HEK293 (cell line): ENCODE results near the gene FYB2.

ENCODE experiments used
- CTCF ChIA-PET: fragments of 350-600 bp; formaldehyde crosslinking; extraction: SDS; loops from one replicate; lab custom pipeline; 2021; ENCODE audit warnings: antibody characterized with exemption; lab: Yijun Ruan, JAX
- POLR2A ChIA-PET: fragments of 300-600 bp; formaldehyde crosslinking; extraction: SDS; loops from one replicate; lab custom pipeline; 2020; ENCODE audit warnings: antibody characterized with exemption, inconsistent platforms; lab: Yijun Ruan, JAX
- H3K27ac ChIP-seq: fragments of 200-500 bp; sonication (Bioruptor generic); 2 replicates; pipeline ENCODE4 v1.5.1; 2014; ENCODE audit warnings: low read depth, low read length, control low read depth, inconsistent platforms; ENCODE audit errors: extremely low read depth
- H3K36me3 ChIP-seq, 2 experiments: fragments of 200-500 bp in 1 of 2; sonication (Bioruptor generic) in 1 of 2; 1 replicate in 1 of 2; 2 replicates in 1 of 2; pipeline ENCODE4 v1.5.1; 2014 to 2017; ENCODE audit warnings: inconsistent platforms in 2 of 2, low read length in 2 of 2; ENCODE audit not compliant: control insufficient read depth in 2 of 2, insufficient read depth in 1 of 2
- H3K4me1 ChIP-seq: fragments of 200-500 bp; sonication (Bioruptor generic); 2 replicates; pipeline ENCODE4 v1.5.1; 2014; ENCODE audit warnings: mild to moderate bottlenecking, low read length, inconsistent platforms; ENCODE audit not compliant: control insufficient read depth, insufficient read depth
- H3K4me3 ChIP-seq: 2 replicates; pipeline ENCODE4 v1.5.1; 2011; ENCODE audit warnings: low read depth, mild to moderate bottlenecking, control low read depth, low read length, moderate library complexity
- H3K9me3 ChIP-seq: fragments of 200-500 bp; sonication (Bioruptor generic); 2 replicates; pipeline ENCODE4 v1.5.1; 2014; ENCODE audit warnings: low read depth, low read length, inconsistent platforms; ENCODE audit not compliant: control insufficient read depth, insufficient read depth
- FEZF1 ChIP-seq: fragments of 450-650 bp; formaldehyde crosslinking; IDR thresholded peaks from 2 replicates; pipeline ENCODE4 v1.5.1; 2016; ENCODE audit warnings: missing biosample characterization, missing genetic modification characterization
- MZF1 ChIP-seq: fragments of 450-650 bp; formaldehyde crosslinking; IDR thresholded peaks from 2 replicates; pipeline ENCODE4 v1.5.1; 2017; ENCODE audit warnings: missing biosample characterization, missing genetic modification characterization, borderline replicate concordance
- REST ChIP-seq: fragments of 450-650 bp; formaldehyde crosslinking; IDR thresholded peaks from 2 replicates; pipeline ENCODE4 v1.5.1; 2016; ENCODE audit warnings: missing biosample characterization, missing genetic modification characterization
- SALL2 ChIP-seq: fragments of 450-650 bp; formaldehyde crosslinking; IDR thresholded peaks from 2 replicates; pipeline ENCODE4 v1.5.0; 2017; ENCODE audit warnings: missing biosample characterization, mild to moderate bottlenecking, missing genetic modification characterization, borderline replicate concordance
- SP3 ChIP-seq: fragments of 450-650 bp; formaldehyde crosslinking; IDR thresholded peaks from 2 replicates; pipeline ENCODE4 v1.5.1; 2016; ENCODE audit warnings: missing biosample characterization, missing genetic modification characterization
- ZBTB6 ChIP-seq: fragments of 450-650 bp; formaldehyde crosslinking; IDR thresholded peaks from 2 replicates; pipeline ENCODE4 v1.5.1; 2017; ENCODE audit warnings: missing biosample characterization, missing genetic modification characterization
- ZFP3 ChIP-seq: fragments of 450-650 bp; formaldehyde crosslinking; IDR thresholded peaks from 2 replicates; pipeline ENCODE4 v1.5.1; 2016; ENCODE audit warnings: low read depth, missing biosample characterization, missing genetic modification characterization
- ZNF133 ChIP-seq: fragments of 450-650 bp; formaldehyde crosslinking; IDR thresholded peaks from 2 replicates; pipeline ENCODE4 v1.5.1; 2016; ENCODE audit warnings: missing biosample characterization, missing genetic modification characterization
- ZNF184 ChIP-seq: fragments of 450-650 bp; IDR thresholded peaks from 2 replicates; pipeline ENCODE4 v1.5.1; 2018; ENCODE audit warnings: missing biosample characterization, mild to moderate bottlenecking, missing genetic modification characterization
- ZNF266 ChIP-seq: fragments of 450-650 bp; formaldehyde crosslinking; IDR thresholded peaks from 2 replicates; pipeline ENCODE4 v1.5.1; 2016; ENCODE audit warnings: missing biosample characterization, missing genetic modification characterization, low read depth
- ZNF341 ChIP-seq: fragments of 450-650 bp; formaldehyde crosslinking; IDR thresholded peaks from 2 replicates; pipeline ENCODE4; 2016; ENCODE audit warnings: low read depth, missing biosample characterization, missing genetic modification characterization
- ZNF354C ChIP-seq: fragments of 450-650 bp; formaldehyde crosslinking; IDR thresholded peaks from 2 replicates; pipeline ENCODE4 v1.5.1; 2016; ENCODE audit warnings: missing biosample characterization, missing genetic modification characterization, low read depth, borderline replicate concordance
- ZNF521 ChIP-seq: fragments of 450-650 bp; formaldehyde crosslinking; IDR thresholded peaks from 2 replicates; pipeline ENCODE4 v1.5.1; 2017; ENCODE audit warnings: missing biosample characterization, mild to moderate bottlenecking, missing genetic modification characterization
- ZNF624 ChIP-seq: fragments of 450-650 bp; formaldehyde crosslinking; IDR thresholded peaks from 2 replicates; pipeline ENCODE4 v1.5.1; 2017; ENCODE audit warnings: missing biosample characterization, missing genetic modification characterization
- ZNF664 ChIP-seq: fragments of 450-650 bp; formaldehyde crosslinking; IDR thresholded peaks from 2 replicates; pipeline ENCODE4 v1.5.1; 2016; ENCODE audit warnings: missing biosample characterization, missing genetic modification characterization
- ZNF707 ChIP-seq: fragments of 450-650 bp; formaldehyde crosslinking; IDR thresholded peaks from 2 replicates; pipeline ENCODE4 v1.5.1; 2016; ENCODE audit warnings: missing biosample characterization, missing genetic modification characterization
- ZNF785 ChIP-seq: fragments of 450-650 bp; formaldehyde crosslinking; IDR thresholded peaks from 2 replicates; pipeline ENCODE4 v1.5.1; 2016; ENCODE audit warnings: missing biosample characterization, missing genetic modification characterization
- ZSCAN18 ChIP-seq: fragments of 450-650 bp; formaldehyde crosslinking; IDR thresholded peaks from 2 replicates; pipeline ENCODE4 v1.5.1; 2016; ENCODE audit warnings: missing biosample characterization, missing genetic modification characterization
- ZSCAN23 ChIP-seq: fragments of 450-650 bp; formaldehyde crosslinking; IDR thresholded peaks from 2 replicates; pipeline ENCODE4 v1.5.1; 2016; ENCODE audit warnings: missing biosample characterization, missing genetic modification characterization
- TF ChIP-seq, protein P1 (sequence below): fragments of 450-650 bp; formaldehyde crosslinking; IDR thresholded peaks from 2 replicates; pipeline ENCODE4 v1.5.1; 2016; ENCODE audit warnings: missing biosample characterization, missing genetic modification characterization
- TF ChIP-seq, protein P2 (sequence below): fragments of 450-650 bp; formaldehyde crosslinking; optimal IDR thresholded peaks from 2 replicates; pipeline ENCODE3; 2016; ENCODE audit warnings: missing biosample characterization, mild to moderate bottlenecking, missing genetic modification characterization
- TF ChIP-seq, protein P3 (sequence below): fragments of 450-650 bp; formaldehyde crosslinking; IDR thresholded peaks from 2 replicates; pipeline ENCODE4 v1.5.1; 2016; ENCODE audit warnings: missing biosample characterization, missing genetic modification characterization

The FYB2 gene

DNA sequence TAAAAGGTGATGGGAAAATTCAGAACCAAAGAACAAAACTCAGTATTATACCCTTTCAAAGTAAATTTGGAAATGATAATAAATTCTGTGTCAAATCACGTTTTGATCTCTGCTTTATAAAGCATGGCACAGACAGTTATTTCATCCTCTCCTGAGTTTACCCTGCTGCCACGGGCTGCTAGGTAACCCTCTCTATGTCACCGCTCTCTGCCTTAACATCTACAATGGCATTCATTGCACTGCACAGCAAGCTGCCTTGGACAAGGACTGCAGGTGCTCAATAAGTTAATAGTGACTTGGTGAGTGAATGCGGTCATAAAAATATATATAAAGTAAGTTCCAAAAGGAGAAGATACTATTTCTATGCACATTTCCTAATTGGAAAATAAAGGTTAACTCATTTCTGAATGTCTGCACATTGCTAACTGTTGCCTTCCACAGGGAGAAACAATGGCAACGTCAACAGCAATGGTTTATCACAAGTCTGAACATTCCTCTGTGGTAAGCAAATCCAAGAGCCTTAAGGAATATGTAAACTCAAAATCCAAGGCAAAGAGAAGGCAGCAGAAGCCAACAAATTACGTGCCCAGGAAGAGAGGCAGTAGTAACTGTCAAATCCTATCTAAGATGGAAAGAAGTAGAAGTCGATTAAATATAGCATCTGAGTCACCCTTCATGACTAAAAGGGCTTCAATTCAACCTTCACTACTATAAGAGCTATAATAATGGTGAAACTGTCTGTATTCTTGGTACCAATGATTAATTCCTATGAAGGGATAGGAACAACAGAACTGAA lies 19.4 kb downstream of the FYB2 start (continued):
- TF ChIP-seq, protein P1, sequence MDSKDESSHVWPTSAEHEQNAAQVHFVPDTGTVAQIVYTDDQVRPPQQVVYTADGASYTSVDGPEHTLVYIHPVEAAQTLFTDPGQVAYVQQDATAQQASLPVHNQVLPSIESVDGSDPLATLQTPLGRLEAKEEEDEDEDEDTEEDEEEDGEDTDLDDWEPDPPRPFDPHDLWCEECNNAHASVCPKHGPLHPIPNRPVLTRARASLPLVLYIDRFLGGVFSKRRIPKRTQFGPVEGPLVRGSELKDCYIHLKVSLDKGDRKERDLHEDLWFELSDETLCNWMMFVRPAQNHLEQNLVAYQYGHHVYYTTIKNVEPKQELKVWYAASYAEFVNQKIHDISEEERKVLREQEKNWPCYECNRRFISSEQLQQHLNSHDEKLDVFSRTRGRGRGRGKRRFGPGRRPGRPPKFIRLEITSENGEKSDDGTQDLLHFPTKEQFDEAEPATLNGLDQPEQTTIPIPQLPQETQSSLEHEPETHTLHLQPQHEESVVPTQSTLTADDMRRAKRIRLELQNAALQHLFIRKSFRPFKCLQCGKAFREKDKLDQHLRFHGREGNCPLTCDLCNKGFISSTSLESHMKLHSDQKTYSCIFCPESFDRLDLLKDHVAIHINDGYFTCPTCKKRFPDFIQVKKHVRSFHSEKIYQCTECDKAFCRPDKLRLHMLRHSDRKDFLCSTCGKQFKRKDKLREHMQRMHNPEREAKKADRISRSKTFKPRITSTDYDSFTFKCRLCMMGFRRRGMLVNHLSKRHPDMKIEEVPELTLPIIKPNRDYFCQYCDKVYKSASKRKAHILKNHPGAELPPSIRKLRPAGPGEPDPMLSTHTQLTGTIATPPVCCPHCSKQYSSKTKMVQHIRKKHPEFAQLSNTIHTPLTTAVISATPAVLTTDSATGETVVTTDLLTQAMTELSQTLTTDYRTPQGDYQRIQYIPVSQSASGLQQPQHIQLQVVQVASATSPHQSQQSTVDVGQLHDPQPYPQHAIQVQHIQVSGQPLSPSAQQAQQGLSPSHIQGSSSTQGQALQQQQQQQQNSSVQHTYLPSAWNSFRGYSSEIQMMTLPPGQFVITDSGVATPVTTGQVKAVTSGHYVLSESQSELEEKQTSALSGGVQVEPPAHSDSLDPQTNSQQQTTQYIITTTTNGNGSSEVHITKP (tag by site-specific recombination): no peak
- TF ChIP-seq SP3 (tag by site-specific recombination) (no peak), ZNF521 (tag by site-specific recombination) (no peak), REST (tag by site-specific recombination) (no peak), FEZF1 (no peak)

DNA sequence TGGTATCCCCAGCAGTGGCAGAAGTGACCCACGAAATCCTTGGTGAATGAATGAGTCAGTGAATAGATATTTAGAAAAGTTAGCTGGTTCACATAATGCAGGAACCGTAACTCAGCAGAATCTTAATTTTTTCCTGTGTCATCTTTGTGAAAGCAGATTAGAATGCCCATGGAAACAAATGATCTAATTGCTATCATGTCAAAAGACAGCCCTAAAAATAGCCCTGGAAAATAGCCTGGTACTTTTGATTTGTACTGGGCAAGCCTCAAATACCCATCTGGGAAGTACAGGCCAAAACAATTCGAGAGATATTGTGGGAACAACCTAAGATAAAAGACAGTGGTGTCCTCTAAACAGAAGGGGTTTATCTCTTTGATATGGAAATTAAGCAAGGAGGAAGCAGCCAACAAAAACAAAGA lies 21.1 kb downstream of the FYB2 start:
- no peaks in the 10 kb centered on the region for H3K9me3 ChIP-seq
- TF ChIP-seq ZFP3 (tag by site-specific recombination) (no peak), ZBTB6 (tag by site-specific recombination) (no peak), ZNF266 (tag by site-specific recombination) (no peak), ZNF785 (tag by site-specific recombination) (no peak), ZNF624 (no peak), ZSCAN18 (tag by site-specific recombination) (no peak), ZNF354C (tag by site-specific recombination) (no peak), ZNF707 (tag by site-specific recombination) (no peak), SALL2 (tag by site-specific recombination) (no peak), ZNF133 (tag by site-specific recombination) (no peak), ZNF341 (no peak), ZNF184 (tag by site-specific recombination) (no peak), ZNF664 (no peak), MZF1 (tag by site-specific recombination) (no peak), ZSCAN23 (tag by site-specific recombination) (no peak)
- TF ChIP-seq, protein P2, sequence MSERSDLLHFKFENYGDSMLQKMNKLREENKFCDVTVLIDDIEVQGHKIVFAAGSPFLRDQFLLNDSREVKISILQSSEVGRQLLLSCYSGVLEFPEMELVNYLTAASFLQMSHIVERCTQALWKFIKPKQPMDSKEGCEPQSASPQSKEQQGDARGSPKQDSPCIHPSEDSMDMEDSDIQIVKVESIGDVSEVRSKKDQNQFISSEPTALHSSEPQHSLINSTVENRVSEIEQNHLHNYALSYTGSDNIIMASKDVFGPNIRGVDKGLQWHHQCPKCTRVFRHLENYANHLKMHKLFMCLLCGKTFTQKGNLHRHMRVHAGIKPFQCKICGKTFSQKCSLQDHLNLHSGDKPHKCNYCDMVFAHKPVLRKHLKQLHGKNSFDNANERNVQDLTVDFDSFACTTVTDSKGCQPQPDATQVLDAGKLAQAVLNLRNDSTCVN: no peak
- TF ChIP-seq, protein P3, sequence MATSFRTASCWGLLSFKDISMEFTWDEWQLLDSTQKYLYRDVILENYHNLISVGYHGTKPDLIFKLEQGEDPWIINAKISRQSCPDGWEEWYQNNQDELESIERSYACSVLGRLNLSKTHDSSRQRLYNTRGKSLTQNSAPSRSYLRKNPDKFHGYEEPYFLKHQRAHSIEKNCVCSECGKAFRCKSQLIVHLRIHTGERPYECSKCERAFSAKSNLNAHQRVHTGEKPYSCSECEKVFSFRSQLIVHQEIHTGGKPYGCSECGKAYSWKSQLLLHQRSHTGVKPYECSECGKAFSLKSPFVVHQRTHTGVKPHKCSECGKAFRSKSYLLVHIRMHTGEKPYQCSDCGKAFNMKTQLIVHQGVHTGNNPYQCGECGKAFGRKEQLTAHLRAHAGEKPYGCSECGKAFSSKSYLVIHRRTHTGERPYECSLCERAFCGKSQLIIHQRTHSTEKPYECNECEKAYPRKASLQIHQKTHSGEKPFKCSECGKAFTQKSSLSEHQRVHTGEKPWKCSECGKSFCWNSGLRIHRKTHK (tag by site-specific recombination): no peak
- peaks cover 4% of the 10 kb centered on the region; the same call in 1 of the 2 replicates for H3K4me1 ChIP-seq
- CTCF ChIA-PET: interaction anchor here (1.0 to 2.1 kb wide), 2 partner anchors 88 kb away, joined by 3 to 5 read pairs; no protein-coding TSS in a partner anchor
- POLR2A ChIA-PET: no interaction called here
- no peak overlapping the region for H3K4me3 ChIP-seq
- H3K27ac ChIP-seq: no peak overlapping the region
- no peaks in the 10 kb centered on the region for H3K36me3 ChIP-seq
